Smooth muscle cell (in vitro differentiated cells): ENCODE results near the gene SLIT1. TPM values are rescaled to one million over a fixed set of nuclear protein-coding genes. Genes with fewer than 3 reads are reported as not detected.

Source experiments
- DNase-seq: peaks from one replicate; lab custom pipeline; 2025; ENCODE audit not compliant: unreplicated experiment; lab: John Stamatoyannopoulos, UW
- H2AFZ ChIP-seq: fragments of 200-600 bp; sonication (generic); 2 replicates; pipeline ENCODE4 v1.6.0; 2016; ENCODE audit warnings: antibody characterized with exemption, low read depth, mild to moderate bottlenecking
- H3F3A ChIP-seq: fragments of 200-600 bp; sonication (generic); 2 replicates; pipeline ENCODE4 v1.6.0; 2017; ENCODE audit warnings: antibody characterized with exemption, low read depth
- H3K27ac ChIP-seq: fragments of 200-600 bp; sonication (generic); 2 replicates; pipeline ENCODE4 v1.5.1; 2016; ENCODE audit warnings: low read depth, mild to moderate bottlenecking
- H3K27me3 ChIP-seq: fragments of 200-600 bp; sonication (generic); 2 replicates; pipeline ENCODE4 v1.6.1; 2016; ENCODE audit warnings: low read depth, mild to moderate bottlenecking
- H3K36me3 ChIP-seq: fragments of 200-600 bp; sonication (generic); 2 replicates; pipeline ENCODE4 v1.5.1; 2016; ENCODE audit warnings: low read depth
- H3K4me1 ChIP-seq: fragments of 200-600 bp; sonication (generic); 2 replicates; pipeline ENCODE4 v1.5.1; 2016; ENCODE audit warnings: low read depth
- H3K4me2 ChIP-seq: fragments of 200-600 bp; sonication (generic); 2 replicates; pipeline ENCODE4 v1.6.0; 2016; ENCODE audit warnings: mild to moderate bottlenecking
- H3K4me3 ChIP-seq: fragments of 200-600 bp; sonication (generic); 2 replicates; pipeline ENCODE4 v1.5.1; 2016; ENCODE audit warnings: mild to moderate bottlenecking
- H3K79me2 ChIP-seq: fragments of 200-600 bp; sonication (generic); 2 replicates; pipeline ENCODE4 v1.6.0; 2016; ENCODE audit warnings: low read depth, mild to moderate bottlenecking
- H3K9ac ChIP-seq: fragments of 200-600 bp; sonication (generic); 2 replicates; pipeline ENCODE4 v1.6.0; 2016; ENCODE audit warnings: low read depth
- H3K9me3 ChIP-seq: fragments of 200-600 bp; sonication (generic); replicated peaks from 2 replicates; pipeline ENCODE4 v1.5.1; 2016; ENCODE audit warnings: low read depth
- H4K20me1 ChIP-seq: fragments of 200-600 bp; sonication (generic); 2 replicates; pipeline ENCODE4 v1.6.0; 2016; ENCODE audit warnings: low read depth
- WGBS: methylation state at CpG from one replicate; pipeline ENCODE4 v1.1.7; 2016; ENCODE audit warnings: low lambda C conversion rate; 5-methylcytosine and 5-hydroxymethylcytosine counted together
- polyA plus RNA-seq: library from polyadenylated mRNA; unstranded; fragments of >200 nt; fragmentation: Nextera tagmentation; extraction: Ambion mirVana; gene quantifications from 2 replicates; pipeline ENCODE4 v1.2.1, GENCODE V29; 2016
- total RNA-seq: library from RNA; depleted of rRNA; stranded (reverse); fragments of >200 nt; gene quantifications from 2 replicates; pipeline ENCODE4 v1.2.3, GENCODE V29; 2014
- TF ChIP-seq, protein P1 (sequence below): fragments of 200-600 bp; sonication (generic); IDR thresholded peaks from 2 replicates; pipeline ENCODE4 v1.5.1; 2017; ENCODE audit warnings: borderline replicate concordance, mild to moderate bottlenecking, antibody characterized with exemption; ENCODE audit not compliant: insufficient read depth, poor library complexity, severe bottlenecking

The SLIT1 gene
- total and polyA plus RNA-seq, 2 experiments from 2014 or later, result 0.15 TPM; not detected in 1

GRCh38 chr10:97023401-97024167 lies 162.2 kb downstream of the SLIT1 start:
- Histone ChIP-seq H3F3A (no peaks in the 10 kb centered on the region), H3K27me3 (no peaks in the 10 kb centered on the region), H2AFZ (no peak overlapping the region), H3K79me2 (no peaks in the 10 kb centered on the region), H3K4me3 (no peak overlapping the region), H3K4me2 (no peak overlapping the region), H3K36me3 (no peaks in the 10 kb centered on the region), H4K20me1 (no peaks in the 10 kb centered on the region), H3K27ac (peak overlapping the region; percentile 34), H3K9me3 (no peaks in the 10 kb centered on the region), H3K4me1 (peaks cover 14% of the 10 kb centered on the region), H3K9ac (no peak overlapping the region)
- TF ChIP-seq, protein P1, sequence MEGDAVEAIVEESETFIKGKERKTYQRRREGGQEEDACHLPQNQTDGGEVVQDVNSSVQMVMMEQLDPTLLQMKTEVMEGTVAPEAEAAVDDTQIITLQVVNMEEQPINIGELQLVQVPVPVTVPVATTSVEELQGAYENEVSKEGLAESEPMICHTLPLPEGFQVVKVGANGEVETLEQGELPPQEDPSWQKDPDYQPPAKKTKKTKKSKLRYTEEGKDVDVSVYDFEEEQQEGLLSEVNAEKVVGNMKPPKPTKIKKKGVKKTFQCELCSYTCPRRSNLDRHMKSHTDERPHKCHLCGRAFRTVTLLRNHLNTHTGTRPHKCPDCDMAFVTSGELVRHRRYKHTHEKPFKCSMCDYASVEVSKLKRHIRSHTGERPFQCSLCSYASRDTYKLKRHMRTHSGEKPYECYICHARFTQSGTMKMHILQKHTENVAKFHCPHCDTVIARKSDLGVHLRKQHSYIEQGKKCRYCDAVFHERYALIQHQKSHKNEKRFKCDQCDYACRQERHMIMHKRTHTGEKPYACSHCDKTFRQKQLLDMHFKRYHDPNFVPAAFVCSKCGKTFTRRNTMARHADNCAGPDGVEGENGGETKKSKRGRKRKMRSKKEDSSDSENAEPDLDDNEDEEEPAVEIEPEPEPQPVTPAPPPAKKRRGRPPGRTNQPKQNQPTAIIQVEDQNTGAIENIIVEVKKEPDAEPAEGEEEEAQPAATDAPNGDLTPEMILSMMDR, result no peak
- DNase-seq, result no peak
- WGBS, result 88% methylated on average over 14 of the region's 14 CpGs

- Histone ChIP-seq H2AFZ (no peak overlapping the region), H3F3A (no peaks in the 10 kb centered on the region), H4K20me1 (no peaks in the 10 kb centered on the region), H3K79me2 (no peaks in the 10 kb centered on the region), H3K27ac (no peak overlapping the region), H3K4me2 (no peak overlapping the region), H3K36me3 (no peaks in the 10 kb centered on the region), H3K4me1 (peaks cover 14% of the 10 kb centered on the region), H3K4me3 (no peak overlapping the region), H3K9me3 (no peaks in the 10 kb centered on the region), H3K9ac (no peak overlapping the region), H3K27me3 (no peaks in the 10 kb centered on the region)
- WGBS, result 96% methylated on average over 7 of the region's 7 CpGs
- no peak for DNase-seq
- TF ChIP-seq, protein P1, result no peak
Observed at GRCh38 chr10:97022616-97023015, 163.1 kb downstream of the SLIT1 start.

- Histone ChIP-seq H3K4me3 (no peak overlapping the region), H3K4me2 (no peak overlapping the region), H3K9ac (no peak overlapping the region), H3K27me3 (no peaks in the 10 kb centered on the region), H3K27ac (no peak overlapping the region), H3K4me1 (peaks cover 14% of the 10 kb centered on the region), H3K36me3 (no peaks in the 10 kb centered on the region), H2AFZ (no peak overlapping the region), H4K20me1 (no peaks in the 10 kb centered on the region), H3F3A (no peaks in the 10 kb centered on the region), H3K9me3 (no peaks in the 10 kb centered on the region), H3K79me2 (no peaks in the 10 kb centered on the region)
- DNase-seq, result no peak
- TF ChIP-seq, protein P1, result no peak
- 74% methylated on average over 25 of the region's 25 CpGs for WGBS
Observed at GRCh38 chr10:97020452-97021400, 165.0 kb downstream of the SLIT1 start.
